SU-DHL-6 (cell line): ENCODE data around the gene TMEM63B.

Experiments
- CTCF ChIP-seq: fragments of 200-600 bp; sonication (generic); IDR thresholded peaks from one replicate; pipeline ENCODE4 v1.5.1; 2017; ENCODE audit warnings: antibody characterized with exemption, mild to moderate bottlenecking, low read length, moderate library complexity; ENCODE audit not compliant: insufficient read depth, poor library complexity, severe bottlenecking
- EZH2phosphoT487 ChIP-seq: fragments of 200-600 bp; sonication (generic), shearing (Covaris generic); conservative IDR thresholded peaks from 2 replicates; pipeline ENCODE4 v1.6.1; 2018; ENCODE audit warnings: mild to moderate bottlenecking, antibody characterized with exemption, low read length, moderate library complexity, mixed read lengths

GRCh38 chr6:44090465-44090864, 36.9 kb upstream of the TMEM63B start:
- TF ChIP-seq CTCF = no peak
- no peak for TF ChIP-seq EZH2phosphoT487
